Uterus (tissue), 2 donors: ENCODE results near the gene IFNAR2.

ENCODE experiments used
- CTCF ChIP-seq, 4 experiments: fragments of 200-600 bp in 2 of 4; fragments of 450-650 bp in 2 of 4; sonication (generic) in 2 of 4; IDR thresholded peaks; one replicate each; pipeline ENCODE4 v1.5.1; 2016 to 2019; ENCODE audit warnings: antibody characterized with exemption in 4 of 4, mild to moderate bottlenecking in 2 of 4, moderate library complexity in 1 of 4
- POLR2A ChIP-seq, 2 donors: fragments of 450-650 bp; IDR thresholded peaks; one replicate each; pipeline ENCODE4 v1.6.1; 2016; ENCODE audit warnings: antibody characterized with exemption in 2 of 2, mild to moderate bottlenecking in 1 of 2, moderate library complexity in 1 of 2

- no peak for TF ChIP-seq CTCF (IDR thresholded peaks at IDR 0.05)
- no peak for TF ChIP-seq POLR2A (IDR thresholded peaks at IDR 0.05)
Measured at GRCh38 chr21:33244779-33245105, 15.0 kb downstream of the IFNAR2 start.
